Measurements from ENCODE around the gene PACSIN1.

The PACSIN1 gene

GRCh38 chr6:34535199-34535598 is 69.3 kb downstream of the PACSIN1 start:
- H3K36me3 ChIP-seq (ENCODE audit: control insufficient read depth in 2 of 2, insufficient read depth in 1 of 2, low read length in 2 of 2) = no peaks in the 10 kb centered on the region
- H3K27ac ChIP-seq (ENCODE audit: extremely low read depth, low read depth, low read length) = no peak overlapping the region
- no peak for TF ChIP-seq FEZF1 (tag by site-specific recombination; IDR thresholded peaks at IDR 0.05)
- no peak for TF ChIP-seq ZNF148 (tag by site-specific recombination; IDR thresholded peaks at IDR 0.05; ENCODE audit: borderline replicate concordance)
- CTCF ChIA-PET = interaction anchor here (0.6 kb wide), 3 partner anchors 73 to 750 kb away, joined by 3 to 5 read pairs (median 3); no protein-coding TSS in a partner anchor
- POLR2A ChIA-PET = no interaction called here
- no peak overlapping the region for H3K4me3 ChIP-seq (ENCODE audit: low read depth, low read length)
- H3K9me3 ChIP-seq (ENCODE audit: control insufficient read depth, insufficient read depth, low read depth, low read length) = no peaks in the 10 kb centered on the region
- no peaks in the 10 kb centered on the region for H3K4me1 ChIP-seq (ENCODE audit: control insufficient read depth, insufficient read depth, low read length)

GRCh38 chr6:34535646-34536045 is 69.8 kb downstream of the PACSIN1 start:
- H3K36me3 ChIP-seq (ENCODE audit: control insufficient read depth in 2 of 2, insufficient read depth in 1 of 2, low read length in 2 of 2) = no peaks in the 10 kb centered on the region
- CTCF ChIA-PET = interaction anchor here (0.6 kb wide), 3 partner anchors 73 to 750 kb away, joined by 3 to 5 read pairs (median 3); no protein-coding TSS in a partner anchor
- H3K27ac ChIP-seq (ENCODE audit: extremely low read depth, low read depth, low read length) = no peak overlapping the region
- H3K4me1 ChIP-seq (ENCODE audit: control insufficient read depth, insufficient read depth, low read length) = no peaks in the 10 kb centered on the region
- TF ChIP-seq MEIS1 (CRISPR knock-in tag; IDR thresholded peaks at IDR 0.05; ENCODE audit: borderline replicate concordance) (no peak), ZNF544 (tag by site-specific recombination; IDR thresholded peaks at IDR 0.05) (no peak), ZNF426 (tag by site-specific recombination; IDR thresholded peaks at IDR 0.05) (no peak), ZSCAN4 (tag by site-specific recombination; IDR thresholded peaks at IDR 0.05) (no peak), IKZF3 (tag by site-specific recombination; IDR thresholded peaks at IDR 0.05) (no peak), ELK4 (IDR thresholded peaks at IDR 0.05; ENCODE audit: borderline replicate concordance, low read depth, low read length) (no peak), KLF1 (tag by site-specific recombination; IDR thresholded peaks at IDR 0.05) (no peak), KLF9 (tag by site-specific recombination; IDR thresholded peaks at IDR 0.05; ENCODE audit: low read depth) (no peak), ZFP3 (tag by site-specific recombination; IDR thresholded peaks at IDR 0.05; ENCODE audit: low read depth) (no peak), ZBTB10 (tag by site-specific recombination; IDR thresholded peaks at IDR 0.05) (no peak), ZNF747 (tag by site-specific recombination; IDR thresholded peaks at IDR 0.05) (no peak), ZNF521 (tag by site-specific recombination; IDR thresholded peaks at IDR 0.05) (no peak), BCL11B (tag by site-specific recombination; IDR thresholded peaks at IDR 0.05; ENCODE audit: low read depth) (no peak), ZNF530 (tag by site-specific recombination; IDR thresholded peaks at IDR 0.05; ENCODE audit: low read depth) (no peak), KLF7 (tag by site-specific recombination; IDR thresholded peaks at IDR 0.05; ENCODE audit: borderline replicate concordance) (no peak), ZNF202 (tag by site-specific recombination; IDR thresholded peaks at IDR 0.05; ENCODE audit: borderline replicate concordance) (no peak)
- H3K4me3 ChIP-seq (ENCODE audit: low read depth, low read length) = no peak overlapping the region
- POLR2A ChIA-PET = no interaction called here
- no peaks in the 10 kb centered on the region for H3K9me3 ChIP-seq (ENCODE audit: control insufficient read depth, insufficient read depth, low read depth, low read length)

All from HEK293 (cell line).